ENCODE measurements around the gene EPHA4. TPM values are rescaled to one million over a fixed set of nuclear protein-coding genes. Genes with fewer than 3 reads are reported as not detected.

EPHA4 gene
- total and polyA plus RNA-seq, 2 donors, result 6.5 to 41.3 TPM

DNA sequence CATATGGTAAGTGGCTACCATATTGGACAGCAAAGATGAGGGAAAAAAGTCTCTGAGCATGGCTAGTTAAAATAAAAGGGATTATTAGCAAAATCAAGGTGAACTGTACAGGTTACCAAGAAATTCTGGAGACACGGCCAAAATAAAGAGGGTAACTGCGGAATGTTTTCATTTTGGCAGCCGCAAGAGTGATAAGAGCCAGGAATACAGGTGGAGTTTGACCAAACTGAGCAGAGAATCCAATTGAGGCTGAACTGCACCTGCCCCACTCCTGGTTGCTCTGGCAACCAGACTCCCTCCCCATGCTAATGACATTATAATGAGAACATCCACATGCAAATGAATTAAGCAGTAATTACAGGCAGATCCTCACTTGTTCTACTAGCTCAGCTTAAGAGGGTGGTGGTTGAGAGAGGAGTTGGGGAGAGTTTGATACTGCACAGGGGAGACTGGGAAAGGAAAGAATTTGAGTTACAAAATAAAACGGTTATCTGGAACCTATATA, 18.8 kb upstream of the EPHA4 start:
- WGBS, result 74% methylated on average over 4 of the region's 4 CpGs
- Histone ChIP-seq H3K27ac (ENCODE audit: low read depth) (no peak overlapping the region), H3K36me3 (ENCODE audit: insufficient read depth) (no peaks in the 10 kb centered on the region), H3K4me3 (ENCODE audit: low read depth, low read length) (no peak overlapping the region), H3K4me1 (ENCODE audit: insufficient read depth) (no peaks in the 10 kb centered on the region)
- DNase-seq (ENCODE audit: extremely low spot score), result no peak

DNA sequence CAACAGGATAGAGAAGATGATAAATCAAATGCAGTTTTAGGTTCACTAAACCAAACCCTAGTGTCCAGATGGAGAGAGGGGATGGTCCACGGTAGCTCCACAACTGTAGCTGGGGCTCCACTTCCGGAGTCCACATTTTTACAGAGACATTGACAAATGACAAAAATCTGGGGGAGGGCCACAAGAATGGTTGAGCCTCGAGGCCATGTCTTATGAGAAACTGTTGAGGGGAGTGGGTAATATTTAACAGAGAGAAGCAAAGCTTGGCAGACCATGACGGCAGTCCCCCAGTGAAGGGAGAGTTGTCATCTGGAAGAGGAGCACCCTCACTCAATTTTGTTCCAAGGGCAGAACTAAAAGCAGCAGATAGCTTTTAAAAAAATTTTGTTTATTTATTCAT, 17.6 kb upstream of the EPHA4 start:
- H3K36me3 ChIP-seq (ENCODE audit: insufficient read depth), result no peaks in the 10 kb centered on the region
- no peak for DNase-seq (ENCODE audit: extremely low spot score)
- H3K4me1 ChIP-seq (ENCODE audit: insufficient read depth), result no peaks in the 10 kb centered on the region
- no peak overlapping the region for H3K4me3 ChIP-seq (ENCODE audit: low read depth, low read length)
- H3K27ac ChIP-seq (ENCODE audit: low read depth), result no peak overlapping the region
- WGBS, result 74% methylated on average over 4 of the region's 4 CpGs

DNA sequence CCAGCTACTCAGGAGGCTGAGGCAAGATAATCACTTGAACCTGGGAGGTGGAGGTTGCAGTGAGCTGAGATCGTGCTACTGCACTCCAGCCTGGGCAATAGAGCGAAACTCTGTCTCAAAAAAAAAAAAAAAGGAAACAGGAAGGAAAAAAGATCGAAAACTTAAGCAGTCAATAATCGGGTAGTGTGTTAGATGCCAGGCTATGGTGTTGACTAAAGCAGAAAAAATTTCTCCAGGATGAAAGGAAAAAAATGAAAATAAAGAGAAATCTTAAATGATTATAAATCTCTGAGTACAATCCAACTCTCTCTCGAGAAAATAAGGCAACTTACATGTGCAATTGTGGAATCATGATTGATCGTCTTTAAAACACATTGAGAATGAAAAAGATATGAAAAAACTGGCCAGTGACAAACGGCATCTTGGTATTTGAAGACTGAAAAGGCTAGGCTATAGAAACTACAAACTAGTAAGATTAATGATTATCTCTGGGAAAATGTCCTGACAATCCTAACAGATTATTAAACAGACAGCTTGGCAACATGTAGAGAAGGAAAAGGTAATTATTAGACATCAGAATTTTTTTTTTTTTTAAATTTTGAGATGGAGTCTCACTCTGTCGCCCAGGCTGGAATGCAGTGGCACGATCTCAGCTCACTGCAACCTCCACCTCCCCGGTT, 16.3 kb upstream of the EPHA4 start:
- Histone ChIP-seq H3K4me1 (ENCODE audit: insufficient read depth) (no peaks in the 10 kb centered on the region), H3K36me3 (ENCODE audit: insufficient read depth) (no peaks in the 10 kb centered on the region), H3K4me3 (ENCODE audit: low read depth, low read length) (no peak overlapping the region), H3K27ac (ENCODE audit: low read depth) (no peak overlapping the region)
- 90% methylated on average over 10 of the region's 10 CpGs for WGBS
- DNase-seq (ENCODE audit: extremely low spot score), result no peak

DNA sequence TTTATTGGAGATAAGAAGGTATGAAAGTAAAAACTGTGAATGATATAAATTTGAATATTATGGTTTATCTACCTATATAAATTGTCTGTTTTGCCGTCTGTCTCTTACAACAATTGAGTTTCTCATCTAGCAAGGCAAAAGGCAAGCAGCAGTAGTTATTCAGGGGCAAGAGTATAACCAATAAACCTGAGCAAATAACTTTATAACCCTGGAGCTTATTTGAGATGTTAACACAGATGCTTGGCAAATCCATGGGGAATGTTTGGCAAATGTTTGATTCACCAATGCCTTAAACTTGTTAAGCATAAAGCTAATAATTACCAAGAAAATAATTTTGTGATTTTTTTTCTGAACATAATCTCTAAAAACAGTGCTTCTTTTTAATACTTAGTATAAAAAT, 9.9 kb upstream of the EPHA4 start:
- no peak overlapping the region for H3K4me3 ChIP-seq (ENCODE audit: low read depth, low read length)
- no peak for DNase-seq (ENCODE audit: extremely low spot score)
- H3K27ac ChIP-seq (ENCODE audit: low read depth), result no peak overlapping the region
- 82% methylated on average over 1 of the region's 1 CpG for WGBS
- H3K36me3 ChIP-seq (ENCODE audit: insufficient read depth), result no peaks in the 10 kb centered on the region
- no peaks in the 10 kb centered on the region for H3K4me1 ChIP-seq (ENCODE audit: insufficient read depth)

DNA sequence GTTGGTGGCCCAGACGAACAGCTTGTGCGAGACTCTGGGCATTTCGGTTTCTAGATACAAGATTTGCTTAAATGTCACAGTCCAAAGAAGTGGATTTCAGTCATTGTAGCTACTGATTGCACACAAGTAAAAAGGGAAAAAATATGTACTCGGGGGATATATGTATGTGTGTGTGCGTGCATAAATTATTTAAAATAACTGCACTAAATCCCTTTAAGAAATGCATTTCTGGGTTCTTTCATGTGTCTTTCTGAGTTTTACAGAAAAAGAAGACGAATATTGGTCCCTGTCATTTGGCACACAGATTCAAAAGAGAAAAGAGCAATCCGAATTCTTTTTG, 2.1 kb upstream of the EPHA4 start:
- Histone ChIP-seq H3K4me1 (ENCODE audit: insufficient read depth) (no peaks in the 10 kb centered on the region), H3K4me3 (ENCODE audit: low read depth, low read length) (peak overlapping the region; percentile 49), H3K27ac (ENCODE audit: low read depth) (no peak overlapping the region), H3K36me3 (ENCODE audit: insufficient read depth) (no peaks in the 10 kb centered on the region)
- 15% methylated on average over 7 of the region's 7 CpGs for WGBS
- no peak for DNase-seq (ENCODE audit: extremely low spot score)

DNA sequence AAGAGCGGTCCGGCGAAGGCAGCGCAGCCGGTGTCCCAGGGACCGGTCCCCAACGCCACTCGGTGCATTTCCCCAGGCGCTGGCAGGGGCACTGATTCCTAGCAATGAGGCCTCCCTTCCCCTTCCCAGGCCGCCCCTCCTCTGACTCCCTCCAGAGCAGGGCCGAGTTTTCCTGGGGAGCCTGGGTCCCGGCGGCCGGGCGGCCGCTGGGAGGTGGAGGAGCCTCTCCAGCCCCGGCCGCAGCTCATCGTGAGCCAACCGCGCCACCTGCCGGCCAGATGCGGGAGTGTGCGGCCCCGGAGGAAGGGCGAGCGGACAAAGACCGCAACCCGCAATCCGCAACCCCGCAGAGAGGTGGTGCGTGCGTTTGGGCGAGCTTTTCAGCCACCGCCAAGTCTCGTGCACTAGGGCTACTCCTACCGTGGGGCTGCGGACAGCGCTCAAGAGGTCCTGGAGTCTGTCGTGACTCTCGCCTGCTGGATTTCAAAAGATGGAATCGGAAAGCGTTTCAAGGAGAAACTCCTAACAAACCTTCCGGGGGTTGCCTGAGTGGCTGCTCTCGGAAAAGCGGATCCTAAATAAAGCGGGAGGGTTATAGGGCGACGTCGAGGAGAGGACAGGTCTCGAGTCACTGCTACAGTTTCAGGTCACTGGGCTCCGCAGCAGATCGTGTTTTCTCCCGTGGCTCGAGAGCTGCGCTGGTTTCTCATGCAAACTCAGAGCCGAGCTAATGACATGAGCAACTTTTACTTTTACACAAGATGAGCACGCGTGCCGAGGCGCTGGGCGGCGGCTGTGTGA, 1.5 kb upstream of the EPHA4 start:
- under 1% methylated on average over 63 of the region's 63 CpGs for WGBS
- H3K36me3 ChIP-seq (ENCODE audit: insufficient read depth), result no peaks in the 10 kb centered on the region
- no peaks in the 10 kb centered on the region for H3K4me1 ChIP-seq (ENCODE audit: insufficient read depth)
- peak overlapping the region; percentile 24 for H3K27ac ChIP-seq (ENCODE audit: low read depth)
- peak; percentile 66 for DNase-seq (ENCODE audit: extremely low spot score)
- H3K4me3 ChIP-seq (ENCODE audit: low read depth, low read length), result peak overlapping the region; percentile 49

DNA sequence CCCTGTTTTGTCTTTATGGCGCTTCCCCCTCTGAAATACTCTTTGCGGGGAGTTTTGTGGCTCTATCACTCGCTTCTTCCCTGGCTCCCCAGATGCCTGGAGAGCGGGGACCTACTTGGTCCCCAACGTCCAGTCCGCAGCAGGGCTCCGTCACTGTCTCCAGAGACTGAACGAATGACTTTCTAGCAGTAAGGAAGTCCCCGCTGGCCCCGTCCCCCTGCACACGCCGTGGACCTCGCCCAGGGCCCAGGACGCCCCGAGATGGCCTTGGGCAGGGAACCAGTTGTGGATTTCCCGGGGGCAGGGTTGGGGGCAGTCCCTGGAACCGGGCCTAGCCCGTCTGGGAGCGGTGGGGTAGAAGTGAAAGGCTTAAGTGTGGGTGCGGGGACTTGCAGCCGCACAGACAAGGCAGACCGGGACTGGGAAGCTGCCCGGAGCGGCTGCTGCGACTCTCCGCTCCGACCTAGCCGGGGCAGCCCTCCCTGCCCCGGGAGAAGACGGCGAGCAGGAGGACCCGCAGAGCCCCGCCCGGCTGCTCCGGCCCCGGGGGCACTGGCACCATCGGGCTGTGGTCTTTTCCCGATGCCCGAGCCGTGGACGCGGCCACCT, 821 bp upstream of the EPHA4 start:
- H3K4me3 ChIP-seq (ENCODE audit: low read depth, low read length), result peak overlapping the region; percentile 49
- WGBS, result 1% methylated on average over 42 of the region's 42 CpGs
- H3K27ac ChIP-seq (ENCODE audit: low read depth), result peak overlapping the region; percentile 24
- no peak for DNase-seq (ENCODE audit: extremely low spot score)
- H3K4me1 ChIP-seq (ENCODE audit: insufficient read depth), result no peaks in the 10 kb centered on the region
- H3K36me3 ChIP-seq (ENCODE audit: insufficient read depth), result peaks cover 2% of the 10 kb centered on the region

DNA sequence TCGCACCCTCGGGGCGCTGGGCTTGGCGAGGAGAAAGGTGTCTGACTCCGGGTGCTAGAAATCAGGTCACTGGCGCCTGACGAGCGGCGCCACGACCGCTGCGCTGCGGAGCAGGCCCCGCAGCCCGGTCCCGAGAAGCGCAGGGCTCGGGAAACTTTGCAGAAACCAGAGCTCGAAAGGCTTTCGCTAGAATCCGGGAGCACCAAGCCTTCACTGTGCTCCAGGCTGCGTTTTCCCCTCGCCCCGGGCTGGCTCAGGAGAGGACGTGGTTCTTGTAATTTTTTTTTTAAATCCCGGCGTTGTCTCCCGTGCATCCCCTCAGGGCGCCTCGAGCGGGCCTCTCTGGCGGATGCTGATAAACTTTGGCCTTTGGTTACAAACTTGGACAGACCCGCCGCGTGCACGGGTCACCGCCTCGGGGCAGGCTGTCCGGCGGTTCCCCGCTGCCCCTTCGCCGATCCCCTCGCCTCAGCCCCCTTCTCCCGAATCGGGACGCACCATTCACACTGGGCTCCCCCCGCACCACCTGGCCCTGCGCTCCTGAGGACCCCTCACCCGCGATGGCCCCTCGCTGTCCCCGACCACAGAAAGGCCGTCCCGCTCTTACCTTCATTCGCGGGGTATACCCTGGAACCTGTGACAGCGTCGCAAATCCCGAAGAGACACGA, 419 bp downstream of the EPHA4 start:
- peaks cover 2% of the 10 kb centered on the region for H3K36me3 ChIP-seq (ENCODE audit: insufficient read depth)
- H3K4me1 ChIP-seq (ENCODE audit: insufficient read depth), result no peaks in the 10 kb centered on the region
- peak overlapping the region; percentile 65 for H3K4me3 ChIP-seq (ENCODE audit: low read depth, low read length)
- DNase-seq (ENCODE audit: extremely low spot score), result no peak
- H3K27ac ChIP-seq (ENCODE audit: low read depth), result no peak overlapping the region
- WGBS, result under 1% methylated on average over 61 of the region's 61 CpGs

DNA sequence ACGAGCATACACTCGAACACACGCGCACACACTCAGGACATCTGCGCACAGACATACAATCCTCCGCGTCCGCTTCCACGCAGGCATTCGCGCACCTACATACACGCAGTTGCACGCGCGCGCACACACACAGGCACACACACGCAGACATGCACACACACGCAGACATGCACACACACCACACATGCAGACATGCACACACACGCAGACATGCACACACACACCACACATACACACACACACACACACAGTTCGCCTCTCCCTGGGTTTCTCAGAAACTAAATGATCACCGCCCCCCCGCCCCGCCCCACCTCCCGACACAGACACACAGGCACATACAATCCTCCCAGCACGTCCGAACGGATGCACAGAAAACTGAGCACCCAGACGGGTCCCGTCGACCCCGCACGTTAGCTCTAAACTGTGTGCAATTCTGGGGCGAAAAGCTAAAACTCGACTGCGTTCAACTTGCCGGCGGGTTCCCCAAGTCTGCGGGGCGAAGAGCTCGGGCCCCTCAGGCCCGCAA, 1.0 kb downstream of the EPHA4 start:
- peaks cover 2% of the 10 kb centered on the region for H3K36me3 ChIP-seq (ENCODE audit: insufficient read depth)
- H3K4me1 ChIP-seq (ENCODE audit: insufficient read depth), result no peaks in the 10 kb centered on the region
- no peak overlapping the region for H3K27ac ChIP-seq (ENCODE audit: low read depth)
- no peak for DNase-seq (ENCODE audit: extremely low spot score)
- peak overlapping the region; percentile 65 for H3K4me3 ChIP-seq (ENCODE audit: low read depth, low read length)
- WGBS, result 1% methylated on average over 41 of the region's 41 CpGs

DNA sequence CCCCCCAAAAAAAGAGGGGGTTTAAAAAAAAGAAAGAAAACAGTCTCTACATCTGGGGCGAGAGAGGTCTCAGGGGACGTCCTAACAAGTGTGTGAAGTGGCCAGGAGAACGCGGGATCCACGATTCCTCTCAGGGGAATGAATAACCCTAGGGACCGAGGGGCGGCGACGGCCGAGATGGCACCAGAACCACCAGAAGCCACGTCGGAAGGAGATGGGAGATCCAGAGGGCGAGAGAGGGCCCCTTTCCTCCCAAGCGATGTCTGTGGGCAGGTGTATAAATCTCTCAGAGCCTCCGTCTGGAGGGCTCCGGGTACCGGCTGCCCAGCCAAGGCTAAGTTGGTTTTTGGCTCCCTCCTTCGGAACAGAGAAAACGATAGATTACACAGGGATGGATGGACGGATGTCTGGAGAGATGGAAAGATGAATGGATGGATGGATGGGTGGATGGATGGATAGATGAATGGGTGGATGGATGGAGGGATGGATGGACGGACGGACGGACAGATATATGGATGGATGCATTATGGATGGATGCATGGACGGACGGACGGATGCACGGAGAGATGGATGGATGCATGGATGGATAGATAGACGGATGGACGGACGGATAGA, 1.7 kb downstream of the EPHA4 start:
- DNase-seq (ENCODE audit: extremely low spot score), result no peak
- Histone ChIP-seq H3K27ac (ENCODE audit: low read depth) (no peak overlapping the region), H3K4me3 (ENCODE audit: low read depth, low read length) (peak overlapping the region; percentile 65), H3K36me3 (ENCODE audit: insufficient read depth) (peaks cover 2% of the 10 kb centered on the region), H3K4me1 (ENCODE audit: insufficient read depth) (no peaks in the 10 kb centered on the region)
- WGBS, result 7% methylated on average over 30 of the region's 30 CpGs

DNA sequence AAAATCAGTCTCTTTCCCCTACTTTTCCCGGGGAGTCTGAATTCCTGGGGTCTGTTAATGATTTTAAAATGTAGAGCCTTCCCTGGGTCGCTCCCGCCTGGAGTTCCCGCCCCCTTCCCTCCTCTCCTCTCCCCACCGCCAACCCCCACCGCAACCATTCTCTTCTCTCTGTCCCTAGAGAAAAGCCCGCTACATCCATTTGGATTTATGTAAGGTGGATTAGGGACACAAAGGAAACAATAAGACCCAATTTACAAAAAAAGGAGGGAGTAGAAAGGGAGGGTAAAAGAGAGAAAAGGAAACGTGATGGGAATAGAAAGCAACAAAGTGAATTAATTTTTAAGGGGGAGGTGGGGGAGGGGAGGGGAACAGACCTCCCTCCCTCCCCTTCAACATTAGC, 2.2 kb downstream of the EPHA4 start:
- 43% methylated on average over 8 of the region's 8 CpGs for WGBS
- Histone ChIP-seq H3K4me3 (ENCODE audit: low read depth, low read length) (peak overlapping the region; percentile 65), H3K36me3 (ENCODE audit: insufficient read depth) (peaks cover 2% of the 10 kb centered on the region), H3K4me1 (ENCODE audit: insufficient read depth) (no peaks in the 10 kb centered on the region), H3K27ac (ENCODE audit: low read depth) (no peak overlapping the region)
- no peak for DNase-seq (ENCODE audit: extremely low spot score)

DNA sequence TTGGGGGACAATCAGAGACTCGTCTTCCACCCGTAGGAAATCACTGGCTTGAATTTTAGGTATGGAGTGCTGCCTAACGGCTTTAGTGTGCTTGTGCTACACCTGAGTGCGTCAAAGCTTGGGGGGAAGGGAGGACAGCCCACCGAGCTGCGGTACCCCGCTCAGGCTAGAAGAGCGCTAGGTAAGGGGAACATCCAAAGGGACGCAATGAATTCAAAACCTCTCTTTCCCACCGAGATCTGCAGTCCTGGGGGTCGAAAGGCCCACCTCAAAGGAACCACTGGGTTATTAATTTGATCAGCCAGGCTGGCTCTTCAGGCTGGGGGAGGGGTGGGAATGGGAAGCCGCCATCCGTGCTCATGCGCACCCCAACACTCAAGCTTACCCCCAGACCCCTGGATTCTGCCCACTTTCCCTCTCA, 2.7 kb downstream of the EPHA4 start:
- H3K4me3 ChIP-seq (ENCODE audit: low read depth, low read length), result no peak overlapping the region
- H3K36me3 ChIP-seq (ENCODE audit: insufficient read depth), result peaks cover 2% of the 10 kb centered on the region
- 73% methylated on average over 14 of the region's 14 CpGs for WGBS
- H3K4me1 ChIP-seq (ENCODE audit: insufficient read depth), result no peaks in the 10 kb centered on the region
- no peak for DNase-seq (ENCODE audit: extremely low spot score)
- no peak overlapping the region for H3K27ac ChIP-seq (ENCODE audit: low read depth)

DNA sequence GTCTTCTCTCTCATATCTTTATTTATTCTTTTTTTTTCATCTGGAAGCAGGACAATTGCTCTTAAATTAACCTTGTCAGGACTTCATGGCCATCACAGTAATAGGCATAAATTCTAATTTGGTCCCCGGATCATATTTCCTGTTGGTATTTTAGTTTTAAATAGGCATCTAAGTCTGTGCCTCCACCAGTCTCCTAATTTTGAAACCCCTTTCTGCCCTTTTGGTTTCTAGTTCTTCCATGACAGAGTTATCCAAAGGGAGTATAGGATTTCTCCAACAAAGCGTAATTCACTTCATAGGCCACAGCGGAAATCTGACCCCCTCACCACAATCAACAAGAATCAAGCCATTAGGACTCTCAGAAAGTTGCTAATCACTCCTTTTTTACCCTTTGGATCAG, 3.8 kb downstream of the EPHA4 start:
- Histone ChIP-seq H3K36me3 (ENCODE audit: insufficient read depth) (peaks cover 2% of the 10 kb centered on the region), H3K27ac (ENCODE audit: low read depth) (no peak overlapping the region), H3K4me3 (ENCODE audit: low read depth, low read length) (no peak overlapping the region), H3K4me1 (ENCODE audit: insufficient read depth) (no peaks in the 10 kb centered on the region)
- 96% methylated on average over 3 of the region's 3 CpGs for WGBS
- no peak for DNase-seq (ENCODE audit: extremely low spot score)

All from urinary bladder (tissue), 4 donors.